GM19328 (cell line): ENCODE measurements around the gene NRXN2.
"Not testable (repeated sequence)": the region's sequence is repeated elsewhere in the genome, so short reads cannot be mapped to it uniquely, and the experiment has no call there.

Source experiments
- ATAC-seq: cut with Tn5 transposase; IDR thresholded peaks from one replicate; pipeline ENCODE4 v1.9.1; 2021; ENCODE audit warnings: mild to moderate bottlenecking, moderate library complexity; ENCODE audit not compliant: unreplicated experiment

NRXN2 gene

DNA sequence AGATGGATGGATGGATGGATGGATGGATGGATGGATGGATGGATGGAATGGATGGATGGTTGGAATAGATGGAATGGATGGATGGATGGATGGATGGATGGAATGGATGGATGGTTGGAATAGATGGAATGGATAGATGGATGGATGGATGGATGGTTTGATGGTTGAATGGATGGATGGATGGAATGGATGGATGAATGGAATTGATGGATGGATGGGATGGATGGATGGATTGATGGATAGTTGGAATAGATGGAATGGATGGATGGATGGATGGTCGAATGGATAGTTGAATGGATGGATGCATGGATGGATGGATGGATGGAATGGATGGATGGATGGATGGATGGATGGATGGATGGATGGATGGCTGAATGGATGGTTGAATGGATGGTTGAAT, 127.1 kb downstream of the NRXN2 start:
- not testable (repeated sequence) for ATAC-seq

DNA sequence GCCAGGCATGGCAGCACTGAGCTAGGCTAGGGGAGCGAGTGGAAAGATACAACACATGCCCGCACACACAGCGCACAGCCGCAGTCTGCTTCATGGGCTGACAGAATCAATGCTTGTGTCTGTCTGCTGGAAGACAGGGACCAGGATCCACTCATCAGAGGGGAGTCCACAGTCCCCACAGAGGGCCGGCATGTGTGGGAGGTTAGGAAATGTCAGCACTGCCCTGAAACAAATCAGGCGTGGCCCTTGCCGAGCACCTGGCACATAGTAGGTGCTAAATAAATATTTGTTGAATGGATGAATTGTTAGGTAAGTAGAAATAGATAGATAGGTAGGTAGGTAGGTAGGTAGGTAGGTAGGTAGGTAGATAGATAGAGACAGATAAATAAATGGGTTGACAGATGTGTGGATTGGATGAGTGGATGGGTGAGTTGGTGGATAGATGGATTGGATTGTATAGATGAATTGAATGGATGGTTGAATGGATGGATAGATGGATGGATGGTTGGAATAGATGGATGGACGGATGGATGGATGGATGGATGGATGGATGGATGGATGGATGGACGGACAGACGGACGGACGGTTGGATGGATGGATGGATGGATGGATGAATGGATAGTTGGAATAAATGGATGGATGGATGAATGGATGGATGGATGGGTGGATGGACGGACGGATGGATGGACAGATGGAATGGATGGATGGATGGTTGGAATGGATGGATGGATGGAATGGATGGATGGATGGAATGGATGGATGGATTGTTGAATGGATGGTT, 128.6 kb downstream of the NRXN2 start:
- ATAC-seq: no peak

DNA sequence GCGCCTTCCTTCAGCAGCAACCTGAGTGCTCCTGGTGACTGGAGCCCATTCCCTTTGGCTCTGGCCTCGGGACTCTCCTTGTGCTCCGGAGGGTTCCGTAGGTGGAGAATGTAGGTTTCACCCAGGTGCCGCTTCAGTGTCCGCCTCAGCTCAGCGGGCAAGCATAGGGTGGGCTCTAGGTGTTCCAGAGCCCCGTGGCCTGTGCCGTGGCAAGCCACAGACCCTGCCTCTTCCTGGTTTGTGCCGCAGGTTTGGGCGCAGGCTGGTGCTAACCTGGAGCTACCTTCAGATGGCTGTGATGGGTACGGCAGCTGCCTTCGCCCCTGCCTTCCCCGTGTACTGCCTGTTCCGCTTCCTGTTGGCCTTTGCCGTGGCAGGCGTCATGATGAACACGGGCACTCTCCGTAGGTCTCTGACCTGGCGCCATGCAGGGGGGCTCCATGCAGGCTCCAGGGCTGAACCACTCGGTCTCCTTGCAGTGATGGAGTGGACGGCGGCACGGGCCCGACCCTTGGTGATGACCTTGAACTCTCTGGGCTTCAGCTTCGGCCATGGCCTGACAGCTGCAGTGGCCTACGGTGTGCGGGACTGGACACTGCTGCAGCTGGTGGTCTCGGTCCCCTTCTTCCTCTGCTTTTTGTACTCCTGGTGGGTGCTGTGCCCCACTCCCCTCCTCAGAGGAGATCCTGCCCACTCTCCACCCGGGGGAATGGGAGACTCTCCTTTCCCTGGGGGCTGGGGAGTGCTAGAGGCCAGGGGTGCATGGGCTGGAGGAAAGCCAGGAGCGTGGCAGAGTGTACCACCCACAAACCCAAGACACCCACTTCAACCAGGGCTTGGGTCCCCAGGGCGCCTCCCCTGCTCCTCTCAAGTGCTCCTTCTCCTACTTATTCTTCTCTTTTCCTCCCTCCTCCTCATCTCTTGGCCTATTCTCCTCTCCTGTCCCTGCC, 129.6 kb downstream of the NRXN2 start:
- ATAC-seq: no peak

DNA sequence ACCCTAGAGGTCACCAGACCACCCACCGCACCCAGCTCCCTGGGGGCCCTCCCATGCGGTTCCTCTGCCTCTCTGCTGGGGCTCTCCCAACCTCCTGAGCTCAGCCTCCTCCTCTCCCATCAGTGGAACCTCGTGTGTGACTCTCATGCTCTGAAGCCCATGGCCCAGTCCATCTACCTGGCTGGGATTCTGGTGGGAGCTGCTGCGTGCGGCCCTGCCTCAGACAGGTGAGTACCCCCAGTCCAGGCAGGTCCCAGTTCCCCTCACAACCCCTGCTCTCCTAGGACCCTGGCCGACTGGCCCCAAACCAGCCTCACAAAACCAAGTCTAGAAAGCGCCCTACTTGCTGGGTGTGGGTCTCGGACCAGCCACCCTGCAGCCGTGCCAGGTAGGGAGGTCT, 130.3 kb downstream of the NRXN2 start:
- no peak for ATAC-seq

DNA sequence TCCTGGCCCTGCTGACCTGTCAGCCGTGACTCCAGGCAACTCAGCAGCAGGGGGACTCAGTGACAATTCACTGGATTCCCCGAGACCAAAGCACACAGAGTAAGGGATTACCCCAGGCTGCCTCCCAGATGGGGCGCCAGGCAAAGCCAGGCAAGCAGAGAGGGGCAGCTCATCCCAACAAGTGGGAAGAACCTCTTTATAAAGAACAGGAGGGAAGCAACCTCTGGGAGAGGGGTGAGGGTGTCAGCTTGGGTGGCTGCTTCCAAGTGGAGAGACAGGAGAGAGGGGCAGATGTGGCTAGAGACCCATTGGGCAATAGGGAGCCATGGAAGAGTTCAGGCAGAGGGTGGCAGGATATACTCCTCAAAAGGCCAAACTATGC, 130.8 kb downstream of the NRXN2 start:
- ATAC-seq: no peak

DNA sequence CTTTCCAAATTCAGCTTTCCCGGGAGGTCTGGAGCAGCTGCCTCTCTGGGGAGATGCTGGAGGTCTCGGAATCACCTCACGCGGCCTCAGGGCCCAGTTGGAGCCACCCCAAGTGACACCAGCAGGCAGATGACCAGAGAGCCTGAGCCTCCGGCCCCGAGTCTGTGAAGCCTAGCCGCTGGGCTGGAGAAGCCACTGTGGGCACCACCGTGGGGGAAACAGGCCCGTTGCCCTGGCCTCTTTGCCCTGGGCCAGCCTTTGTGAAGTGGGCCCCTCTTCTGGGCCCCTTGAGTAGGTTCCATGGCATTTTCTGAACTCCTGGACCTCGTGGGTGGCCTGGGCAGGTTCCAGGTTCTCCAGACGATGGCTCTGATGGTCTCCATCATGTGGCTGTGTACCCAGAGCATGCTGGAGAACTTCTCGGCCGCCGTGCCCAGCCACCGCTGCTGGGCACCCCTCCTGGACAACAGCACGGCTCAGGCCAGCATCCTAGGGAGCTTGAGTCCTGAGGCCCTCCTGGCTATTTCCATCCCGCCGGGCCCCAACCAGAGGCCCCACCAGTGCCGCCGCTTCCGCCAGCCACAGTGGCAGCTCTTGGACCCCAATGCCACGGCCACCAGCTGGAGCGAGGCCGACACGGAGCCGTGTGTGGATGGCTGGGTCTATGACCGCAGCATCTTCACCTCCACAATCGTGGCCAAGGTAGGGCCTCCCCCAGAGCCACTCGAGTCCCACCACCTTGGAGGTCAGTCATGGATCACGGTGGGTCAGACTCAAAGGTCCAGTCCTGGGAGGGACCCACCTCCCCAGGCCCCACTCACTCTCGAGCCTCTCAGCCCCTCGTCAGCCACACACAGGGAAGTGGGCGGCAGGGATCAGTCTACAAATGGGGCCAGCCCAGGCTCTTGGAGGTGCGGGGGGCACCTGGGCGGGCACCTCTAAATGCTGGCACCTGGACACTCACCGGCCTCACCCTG, 131.5 kb downstream of the NRXN2 start:
- ATAC-seq: no peak

DNA sequence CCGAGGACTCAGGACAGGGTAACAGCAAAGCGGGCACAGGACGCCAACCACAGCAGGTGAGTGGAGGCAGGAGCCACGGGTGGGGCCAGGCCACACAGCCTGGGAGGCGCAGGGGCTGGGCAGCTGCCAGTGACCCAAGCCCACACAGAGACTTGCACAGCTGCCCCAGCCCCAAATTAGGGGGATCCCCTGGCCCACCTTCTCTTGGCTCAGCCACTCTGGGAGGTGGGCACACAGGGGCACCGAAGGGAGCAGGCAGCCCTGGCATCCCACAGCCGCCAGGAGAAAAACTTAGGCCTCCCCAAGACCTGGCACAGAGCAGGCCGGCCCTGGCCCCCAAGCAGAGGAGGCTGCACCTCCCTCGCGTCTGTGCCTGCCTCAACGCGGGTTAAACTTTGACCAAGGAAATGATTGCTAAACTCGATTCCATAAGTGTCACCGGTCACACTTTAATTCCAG, 132.2 kb downstream of the NRXN2 start, which contains the start of gene SLC22A12:
TSS of gene SLC22A12 (plus strand) at position 458 of the 459 bp plus-strand sequence. CDS start 337 bp downstream, outside the sequence.
- ATAC-seq: no peak

DNA sequence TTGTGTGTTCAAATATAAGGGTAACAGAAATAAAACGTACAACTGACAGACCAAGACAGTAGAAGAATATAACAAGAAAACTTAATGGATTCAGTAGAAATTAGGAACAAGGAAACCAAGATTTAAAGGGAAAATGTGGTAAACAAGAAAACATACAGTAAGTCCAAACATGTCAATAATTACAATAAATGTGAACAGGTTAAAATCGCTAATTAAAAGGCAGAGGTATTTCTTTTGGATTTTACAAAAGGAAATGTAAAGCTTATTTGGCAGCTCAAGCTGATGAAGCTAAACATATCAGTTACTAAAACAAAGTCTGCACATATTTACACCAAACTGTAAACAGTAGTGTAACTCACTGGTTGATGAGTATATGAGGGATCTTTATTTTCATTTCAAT, 134.3 kb downstream of the NRXN2 start:
- no peak for ATAC-seq

DNA sequence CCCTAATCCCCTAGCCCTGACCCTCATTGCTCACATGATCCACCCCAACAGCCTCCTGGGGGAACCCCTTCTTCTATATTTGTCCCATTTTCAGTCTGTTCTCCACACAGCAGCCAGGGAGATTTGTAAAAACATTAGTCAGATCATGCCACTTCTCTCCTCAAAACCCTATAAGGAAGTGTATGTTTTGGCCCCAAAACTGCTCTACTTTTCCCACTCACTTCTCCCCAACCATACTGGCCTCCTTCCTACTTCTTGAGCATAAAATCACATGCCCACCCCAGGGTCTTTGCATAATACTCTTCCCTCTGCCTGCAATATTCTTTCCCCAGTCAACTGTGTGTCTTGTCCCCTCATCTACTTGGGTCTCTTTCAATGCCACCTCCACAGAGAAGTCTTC, 136.6 kb downstream of the NRXN2 start:
- no peak for ATAC-seq

DNA sequence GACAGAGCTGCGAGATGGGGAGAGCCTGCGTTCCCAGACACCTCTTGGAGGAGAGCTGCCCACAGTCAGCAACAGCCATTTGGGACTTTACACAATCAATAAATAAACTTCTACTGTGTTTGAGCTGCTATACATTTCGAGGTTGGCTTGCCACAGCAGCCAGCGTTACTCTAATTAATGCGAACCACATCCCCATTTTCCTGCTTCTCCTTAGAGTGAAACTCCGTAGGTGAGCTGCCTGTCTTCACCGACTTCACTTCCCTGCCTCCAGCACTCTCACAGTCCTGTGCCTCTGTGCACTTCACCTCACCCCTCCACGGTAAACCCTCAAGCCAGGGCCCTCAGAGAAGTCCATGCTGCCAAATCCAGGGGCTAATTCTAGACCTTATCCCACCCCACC, 137.8 kb downstream of the NRXN2 start:
- no peak for ATAC-seq

DNA sequence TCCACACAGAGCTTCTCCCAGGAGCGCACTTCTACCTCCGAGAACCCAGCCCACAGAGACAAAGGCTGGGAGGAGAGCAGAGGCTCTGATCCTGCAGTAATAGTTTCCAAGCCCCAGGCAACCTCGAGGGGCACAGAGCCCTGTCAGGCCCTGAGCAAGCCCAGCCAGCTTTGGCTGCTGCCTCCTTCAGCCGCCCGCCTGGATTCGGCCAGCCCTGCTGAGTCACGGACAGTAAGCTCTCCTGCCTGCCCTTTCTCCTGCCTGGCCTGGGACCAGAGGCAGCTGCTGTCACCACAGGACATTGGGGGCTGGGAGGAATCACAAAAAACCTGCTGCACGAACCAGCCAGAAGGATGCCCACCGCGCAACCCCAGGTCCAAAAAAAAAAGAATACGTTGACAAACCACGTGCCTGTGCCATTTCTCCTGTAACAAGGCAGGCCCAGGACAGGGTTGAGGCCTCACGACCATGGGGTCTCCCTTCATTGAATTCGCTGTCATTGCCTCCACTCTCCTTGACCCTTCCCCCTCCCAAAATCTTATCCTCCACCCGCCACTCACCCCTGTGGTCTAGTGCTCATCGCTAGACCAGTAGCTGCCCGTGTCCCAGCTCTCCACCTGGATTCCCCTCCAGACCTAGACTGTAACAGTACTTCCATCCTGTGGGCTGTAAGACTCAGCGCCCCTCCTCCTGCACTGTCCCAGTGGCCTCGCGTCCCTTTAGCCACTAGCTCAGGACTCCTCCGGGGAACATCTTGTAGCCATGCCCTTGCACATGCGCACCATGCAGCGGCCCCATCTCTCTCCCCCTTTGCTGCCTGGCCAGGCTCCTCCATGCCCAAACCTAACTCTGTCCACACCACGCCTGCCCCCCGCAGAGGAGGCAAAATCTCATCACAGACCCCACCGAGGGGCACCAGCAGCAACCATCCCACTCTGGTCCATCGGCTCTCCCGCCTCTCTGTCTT, 139.4 kb downstream of the NRXN2 start:
- ATAC-seq: no peak

DNA sequence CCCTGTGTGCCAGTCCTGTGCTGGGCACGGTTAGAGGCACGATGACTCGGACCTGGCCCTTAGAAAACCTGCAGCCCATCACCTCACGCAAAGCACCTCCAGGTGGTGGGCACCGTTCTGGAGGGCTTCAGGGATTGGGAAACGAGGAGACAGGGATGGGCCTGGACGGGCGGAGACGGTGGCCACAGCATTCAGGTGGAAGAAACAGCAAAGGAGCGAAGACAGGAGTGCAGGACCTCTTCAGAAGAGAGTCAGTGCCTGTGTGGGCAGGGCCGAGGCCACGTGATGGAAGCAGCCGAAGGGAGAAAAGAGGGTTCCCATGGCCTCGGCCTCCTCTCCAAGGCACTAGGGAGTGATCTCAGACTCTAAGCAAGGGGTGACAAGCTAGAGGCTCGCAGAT, 140.1 kb downstream of the NRXN2 start:
- no peak for ATAC-seq

DNA sequence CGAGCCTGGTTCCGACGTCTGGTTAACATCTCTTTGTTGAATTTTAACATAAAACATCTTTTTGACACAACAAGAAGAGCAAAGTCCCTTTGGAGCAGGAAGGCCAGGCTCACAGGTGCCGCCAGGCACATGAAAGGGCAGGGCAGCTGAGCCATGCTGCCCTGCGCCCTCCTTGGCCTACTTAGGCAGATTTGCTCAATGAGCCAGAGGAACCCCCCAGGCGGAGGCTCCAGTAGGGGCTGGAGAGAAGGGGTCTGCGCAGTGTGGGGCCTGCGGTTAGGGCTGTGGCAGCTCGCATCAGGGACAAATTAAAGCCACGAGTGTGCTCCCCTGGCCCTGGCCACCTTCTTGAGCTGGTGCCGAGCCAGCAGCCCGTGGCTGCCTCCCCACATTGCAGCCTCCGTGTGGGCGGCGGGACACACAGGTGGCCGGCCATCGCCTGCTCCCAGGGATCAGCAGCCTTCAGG, 141.9 kb downstream of the NRXN2 start:
- ATAC-seq: no peak

DNA sequence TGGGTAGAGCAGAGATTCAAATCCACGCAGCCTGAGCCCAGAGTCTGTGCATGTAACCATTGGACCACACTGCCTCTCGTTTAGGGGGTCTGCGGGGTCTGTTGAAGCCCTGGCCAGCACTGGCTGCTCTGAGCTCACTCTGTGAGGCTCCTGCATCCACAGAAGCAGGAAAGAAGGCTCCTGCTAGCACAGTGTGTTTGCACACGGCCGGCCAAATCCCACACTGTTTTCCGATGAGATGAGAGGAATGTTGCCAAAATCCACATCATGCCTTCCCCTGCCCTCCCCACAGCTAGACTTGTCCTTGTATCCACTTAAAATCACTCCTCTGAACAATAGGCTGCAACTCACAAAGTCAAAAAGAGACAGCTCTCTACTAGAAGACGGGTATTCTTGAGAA, 142.6 kb downstream of the NRXN2 start:
- no peak for ATAC-seq

DNA sequence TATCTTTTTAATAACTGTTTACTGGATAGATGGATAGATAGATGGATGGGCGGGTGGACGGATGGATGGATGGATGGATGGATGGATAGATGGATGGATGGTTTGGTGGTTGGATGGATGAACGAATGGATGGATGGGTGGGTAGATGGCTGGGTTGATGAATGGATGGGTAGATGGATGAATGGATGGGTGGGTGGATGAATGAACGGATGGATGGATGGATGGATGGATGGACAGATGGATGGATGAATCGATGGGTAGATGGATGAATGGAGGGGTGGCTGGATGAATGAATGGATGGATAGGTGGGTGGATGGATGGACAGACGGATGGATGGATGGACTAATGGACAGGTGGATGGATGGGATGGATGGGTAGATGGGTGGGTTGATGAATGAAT, 145.8 kb downstream of the NRXN2 start:
- no peak for ATAC-seq

DNA sequence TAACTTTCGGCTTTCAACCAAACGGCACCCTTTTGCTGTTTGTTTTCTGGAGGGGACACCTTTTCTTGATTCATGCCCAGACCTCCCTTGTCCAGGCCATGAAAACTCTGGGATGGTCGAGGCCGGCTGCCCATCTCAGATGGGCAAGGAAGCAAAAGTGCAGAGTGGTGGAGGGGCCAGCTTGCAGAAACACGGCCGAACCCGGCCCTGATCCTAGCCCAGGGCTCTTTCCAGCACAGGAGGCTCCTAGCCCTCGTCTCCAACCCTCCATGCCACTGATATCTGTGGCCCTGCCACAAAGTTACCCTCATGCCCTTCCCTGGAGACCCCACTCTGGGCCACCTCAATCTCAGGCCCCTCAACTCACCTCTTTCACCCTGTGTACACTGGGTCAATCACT, 150.9 kb downstream of the NRXN2 start:
- ATAC-seq: no peak

DNA sequence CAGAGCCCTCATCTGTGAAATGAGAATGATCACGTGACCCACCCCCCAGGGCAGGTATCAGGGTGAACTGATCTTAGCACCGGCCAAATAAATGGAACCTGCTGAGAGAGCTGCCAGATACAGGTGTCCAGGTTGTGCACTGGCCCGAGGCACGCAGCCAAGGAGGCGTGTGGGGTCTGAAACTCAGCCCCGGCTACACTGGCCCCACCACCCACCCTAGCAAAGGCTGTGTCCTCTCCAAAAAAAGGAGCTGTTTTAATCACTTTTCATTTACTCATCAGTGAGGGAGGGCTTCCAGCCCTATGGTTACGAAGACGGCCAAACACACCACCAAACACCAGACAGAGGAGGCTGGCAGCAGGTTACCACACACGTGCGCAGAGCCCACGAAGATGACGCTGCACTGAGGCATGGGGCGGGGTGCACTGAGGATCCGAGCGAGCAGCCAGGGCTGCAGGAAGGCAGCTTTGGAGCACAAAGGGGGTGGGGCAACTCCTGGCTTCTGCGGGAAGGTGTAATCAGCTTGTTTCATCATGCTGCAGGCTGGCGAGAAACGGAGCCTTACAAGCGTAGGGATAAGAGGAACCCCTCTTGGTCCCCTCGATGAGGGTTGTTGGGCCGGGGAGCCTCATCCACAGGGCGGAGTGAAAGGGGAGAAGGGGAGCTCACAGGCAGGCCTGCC, 151.4 kb downstream of the NRXN2 start:
- no peak for ATAC-seq

DNA sequence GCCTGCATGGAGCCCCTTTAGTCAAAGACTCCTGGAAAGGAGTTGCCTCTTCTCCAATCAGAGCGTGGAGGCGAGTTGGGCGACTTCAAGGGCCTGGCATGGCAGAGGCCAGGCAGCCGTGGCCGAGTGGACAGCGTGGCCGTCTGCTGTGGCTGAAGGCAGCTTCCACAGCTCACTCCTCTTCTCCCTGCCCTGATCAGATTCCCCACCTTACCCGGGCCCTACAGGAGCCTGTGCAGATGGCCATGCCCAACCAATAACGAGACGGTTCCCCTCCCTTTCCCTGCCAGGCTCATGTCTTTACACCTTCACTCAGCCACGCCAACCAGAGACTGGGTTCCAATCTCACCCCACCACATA, 152.0 kb downstream of the NRXN2 start:
- ATAC-seq: no peak

DNA sequence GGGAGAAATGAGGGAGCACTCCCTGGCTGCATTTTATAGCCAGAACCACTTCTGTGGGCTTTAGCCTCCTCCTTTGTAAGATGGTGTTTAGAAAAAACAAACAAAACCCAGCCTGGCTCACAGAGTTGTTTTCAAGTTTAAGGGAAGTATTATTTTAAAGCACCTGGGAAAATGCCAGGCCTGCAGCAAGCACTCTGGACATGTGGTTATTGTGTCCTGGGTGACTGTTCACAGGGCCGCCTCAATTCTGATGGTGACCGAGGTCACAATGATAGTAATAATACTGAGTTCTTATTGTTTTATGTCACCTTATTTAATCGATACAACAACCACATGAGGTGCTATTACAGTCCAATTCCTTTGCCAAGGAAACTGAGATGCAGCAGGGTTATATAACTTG, 152.7 kb downstream of the NRXN2 start:
- no peak for ATAC-seq
